Measurements from ENCODE around the gene NR1D2. TPM values are rescaled to one million over a fixed set of nuclear protein-coding genes. Genes with fewer than 3 reads are reported as not detected.

The NR1D2 gene
- total RNA-seq, 3 donors from 2014 or later (not counting 1 experiment from before 2014, with no cell fraction given): 72.5 to 94.2 (median 92.1) TPM

DNA sequence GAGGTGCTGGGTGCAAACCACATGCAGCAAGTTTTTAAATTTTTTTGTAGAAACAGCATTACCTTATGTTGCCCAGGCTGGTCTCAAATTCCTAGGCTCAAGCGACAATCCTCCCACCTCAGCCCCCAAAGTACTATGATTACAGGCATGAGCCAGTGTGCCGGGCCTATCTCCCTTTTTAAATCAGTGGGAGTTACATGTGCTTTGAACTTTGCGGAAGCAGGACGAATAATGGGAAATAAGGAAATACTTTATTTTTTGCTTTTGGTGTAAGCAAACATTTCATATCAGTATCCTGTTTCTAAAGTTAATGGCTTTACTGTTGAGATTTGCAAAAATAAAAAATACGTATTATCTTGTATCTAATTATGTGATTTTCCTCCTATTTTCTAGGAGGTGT, 9.1 kb downstream of the NR1D2 start:
- intact Hi-C loops (cut with micrococcal nuclease): no loop called here
- no peak for ATAC-seq
- no peak overlapping the region for H3K4me3 Mint-ChIP-seq
- TF ChIP-seq CTCF (IDR thresholded peaks at IDR 0.05): no peak
- H3K27ac ChIP-seq (ENCODE audit: low read length): no peak overlapping the region
- no peaks in the 10 kb centered on the region for H3K9me3 ChIP-seq (ENCODE audit: control insufficient read depth, insufficient read depth, low read length)
- peaks cover 50 to 55% of the 10 kb centered on the region in 2 donors for H3K4me1 Mint-ChIP-seq
- no peak overlapping the region for H3K4me3 ChIP-seq (ENCODE audit: low read length)
- H3K27ac Mint-ChIP-seq: no peak overlapping the region
- no peaks in the 10 kb centered on the region for H3K27me3 Mint-ChIP-seq (ENCODE audit: low read depth in 2 of 2)
- H3K36me3 ChIP-seq (ENCODE audit: control insufficient read depth, insufficient read depth, low read length): peaks cover 11% of the 10 kb centered on the region
- peaks cover 9% of the 10 kb centered on the region for H3K4me1 ChIP-seq (ENCODE audit: control insufficient read depth, insufficient read depth, low read length)
- H3K9me3 Mint-ChIP-seq: no peaks in the 10 kb centered on the region
- H3K36me3 Mint-ChIP-seq: no peaks in the 10 kb centered on the region
- H3K27me3 ChIP-seq (ENCODE audit: control insufficient read depth, insufficient read depth, low read length): no peaks in the 10 kb centered on the region
- DNase-seq: no peak
- WGBS (ENCODE audit: insufficient coverage): 100% methylated on average over 4 of the region's 5 CpGs

DNA sequence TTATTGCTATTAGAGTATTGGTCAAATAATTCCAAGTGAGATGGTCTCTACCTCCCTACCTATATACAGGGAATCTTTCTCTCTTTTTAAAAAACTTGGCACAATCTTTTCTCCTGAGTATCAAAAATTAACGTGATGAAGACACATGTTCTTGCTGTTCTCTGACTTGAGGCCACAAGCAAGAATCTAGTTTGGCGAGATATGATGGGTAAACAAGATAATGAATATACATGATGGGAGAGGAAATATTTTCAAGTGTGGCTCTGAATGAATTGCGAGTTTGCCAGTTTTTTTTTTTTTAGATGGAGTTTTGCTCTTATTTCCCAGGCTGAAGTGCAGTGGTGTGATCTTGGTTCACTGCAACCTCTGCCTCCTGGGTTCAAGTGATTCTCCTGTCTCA, 11.6 kb downstream of the NR1D2 start:
- no peak for DNase-seq
- Mint-ChIP-seq H3K9me3 (no peaks in the 10 kb centered on the region), H3K4me1 (peaks cover 37 to 38% of the 10 kb centered on the region in 2 donors), H3K4me3 (no peak overlapping the region), H3K36me3 (peaks cover 2% of the 10 kb centered on the region), H3K27me3 (ENCODE audit: low read depth in 2 of 2) (no peaks in the 10 kb centered on the region), H3K27ac (peak overlapping the region in 1 of 2 donors; percentile 14)
- Histone ChIP-seq H3K4me3 (ENCODE audit: low read length) (no peak overlapping the region), H3K4me1 (ENCODE audit: control insufficient read depth, insufficient read depth, low read length) (peaks cover 6% of the 10 kb centered on the region), H3K27me3 (ENCODE audit: control insufficient read depth, insufficient read depth, low read length) (no peaks in the 10 kb centered on the region), H3K27ac (ENCODE audit: low read length) (no peak overlapping the region), H3K36me3 (ENCODE audit: control insufficient read depth, insufficient read depth, low read length) (peaks cover 19% of the 10 kb centered on the region), H3K9me3 (ENCODE audit: control insufficient read depth, insufficient read depth, low read length) (no peaks in the 10 kb centered on the region)
- WGBS (ENCODE audit: insufficient coverage): 98% methylated on average over 3 of the region's 3 CpGs
- TF ChIP-seq CTCF (IDR thresholded peaks at IDR 0.05): no peak
- intact Hi-C loops (cut with micrococcal nuclease): no loop called here
- ATAC-seq: no peak

DNA sequence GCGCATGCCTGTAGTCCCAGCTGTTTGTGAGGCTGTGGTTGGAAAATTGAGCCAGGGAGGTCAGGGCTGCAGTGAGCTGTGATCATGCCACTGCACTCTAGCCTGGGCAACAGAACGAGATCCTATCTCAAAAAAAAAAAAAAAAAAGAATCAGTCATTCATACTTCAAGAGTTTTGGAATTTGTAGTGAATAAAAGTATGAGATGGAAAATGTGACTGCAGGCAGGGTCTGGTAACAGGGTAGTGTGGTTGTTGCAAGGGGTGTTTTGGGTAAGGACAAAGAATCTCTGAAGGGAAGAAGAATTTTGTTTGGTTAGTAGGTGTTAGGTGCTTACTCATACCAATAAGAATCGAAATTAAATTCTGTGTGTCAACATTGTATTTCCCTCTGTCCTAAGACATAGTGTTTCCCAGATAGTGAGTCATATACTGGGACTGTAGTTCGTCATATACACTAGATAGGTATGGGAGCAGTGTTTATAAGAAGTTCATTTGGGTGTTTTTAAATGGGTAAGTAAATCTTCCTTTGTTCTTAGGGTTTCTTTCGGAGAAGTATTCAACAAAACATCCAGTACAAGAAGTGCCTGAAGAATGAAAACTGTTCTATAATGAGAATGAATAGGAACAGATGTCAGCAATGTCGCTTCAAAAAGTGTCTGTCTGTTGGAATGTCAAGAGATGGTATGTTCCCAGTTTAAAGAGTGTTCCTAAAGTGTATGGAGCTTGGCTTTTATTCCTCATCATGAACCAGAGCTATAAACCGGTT, 14.2 kb downstream of the NR1D2 start:
- Histone ChIP-seq H3K4me1 (ENCODE audit: control insufficient read depth, insufficient read depth, low read length) (peaks cover 6% of the 10 kb centered on the region), H3K36me3 (ENCODE audit: control insufficient read depth, insufficient read depth, low read length) (peaks cover 33% of the 10 kb centered on the region), H3K9me3 (ENCODE audit: control insufficient read depth, insufficient read depth, low read length) (no peaks in the 10 kb centered on the region), H3K27me3 (ENCODE audit: control insufficient read depth, insufficient read depth, low read length) (no peaks in the 10 kb centered on the region), H3K27ac (ENCODE audit: low read length) (no peak overlapping the region), H3K4me3 (ENCODE audit: low read length) (no peak overlapping the region)
- TF ChIP-seq CTCF (IDR thresholded peaks at IDR 0.05): no peak
- DNase-seq: no peak
- Mint-ChIP-seq H3K4me1 (peaks cover 19 to 31% of the 10 kb centered on the region in 2 donors), H3K4me3 (peak overlapping the region; percentile 1), H3K27me3 (ENCODE audit: low read depth in 2 of 2) (no peaks in the 10 kb centered on the region), H3K9me3 (no peaks in the 10 kb centered on the region), H3K27ac (peak overlapping the region; percentile 8 to 32), H3K36me3 (peaks cover 13% of the 10 kb centered on the region)
- WGBS (ENCODE audit: insufficient coverage): 82% methylated on average over 4 of the region's 7 CpGs
- ATAC-seq: peak; percentile 44 to 63 (median 50)
- intact Hi-C loops (cut with micrococcal nuclease): no loop called here
